HepG2 (cell line): Measurements from ENCODE around the gene C11orf42. TPM values are rescaled to one million over a fixed set of nuclear protein-coding genes. Genes with fewer than 3 reads are reported as not detected.

Experiments
- EEA1 ChIP-seq: sonication (generic); formaldehyde crosslinking; IDR thresholded peaks from 2 replicates; pipeline ENCODE4 v1.5.1; 2020; ENCODE audit warnings: mild to moderate bottlenecking, missing genetic modification reagents, borderline replicate concordance
- ETV5 ChIP-seq: IDR thresholded peaks from 2 replicates; pipeline ENCODE4 v1.6.1; 2018; ENCODE audit warnings: missing biosample characterization, missing genetic modification reagents, inconsistent platforms, borderline replicate concordance
- HNF4G ChIP-seq, 2 experiments: sonication (generic) in 1 of 2; formaldehyde crosslinking in 1 of 2; IDR thresholded peaks; 2 replicates each; pipeline versions ENCODE4 v1.4.0 to v1.6.1; 2011 to 2020; ENCODE audit warnings: borderline replicate concordance in 2 of 2, low read depth in 2 of 2, mild to moderate bottlenecking in 2 of 2, low read length in 1 of 2, missing genetic modification reagents in 1 of 2, moderate library complexity in 1 of 2
- NFKB2 ChIP-seq: sonication (generic); formaldehyde crosslinking; IDR thresholded peaks from 2 replicates; pipeline ENCODE4 v1.4.0; 2020; ENCODE audit warnings: missing genetic modification reagents, borderline replicate concordance
- PHF8 ChIP-seq: sonication (generic); formaldehyde crosslinking; IDR thresholded peaks from 2 replicates; pipeline ENCODE4 v1.5.0; 2020; ENCODE audit warnings: missing genetic modification reagents
- RARA ChIP-seq: IDR thresholded peaks from 2 replicates; pipeline ENCODE4 v1.6.1; 2016; ENCODE audit warnings: missing genetic modification reagents, missing compliant biosample characterization
- SNAPC5 ChIP-seq: sonication (generic); formaldehyde crosslinking; IDR thresholded peaks from 2 replicates; pipeline ENCODE4 v1.8.1; 2023; ENCODE audit warnings: mild to moderate bottlenecking, missing genetic modification reagents, borderline replicate concordance
- SP5 ChIP-seq: IDR thresholded peaks from 2 replicates; pipeline ENCODE4 v1.6.1; 2016; ENCODE audit warnings: low read depth, borderline replicate concordance
- SYNCRIP ChIP-seq: fragments of 200-400 bp; formaldehyde crosslinking; IDR thresholded peaks from 2 replicates; pipeline ENCODE4 v1.6.1; 2018; ENCODE audit warnings: mild to moderate bottlenecking, low read depth, low read length; ENCODE audit not compliant: insufficient read depth
- ZBTB4 ChIP-seq: sonication (generic); formaldehyde crosslinking; IDR thresholded peaks from 2 replicates; pipeline ENCODE4 v1.4.0; 2020; ENCODE audit warnings: missing genetic modification reagents, mild to moderate bottlenecking, borderline replicate concordance
- ZFAT ChIP-seq: sonication (generic); formaldehyde crosslinking; conservative IDR thresholded peaks from 2 replicates; pipeline ENCODE4 v1.8.1; 2023; ENCODE audit warnings: missing genetic modification reagents, inconsistent platforms
- ZFP62 ChIP-seq: sonication (generic); formaldehyde crosslinking; IDR thresholded peaks from 2 replicates; pipeline ENCODE4 v1.4.0; 2020; ENCODE audit warnings: missing genetic modification reagents
- ZNF607 ChIP-seq: sonication (generic); formaldehyde crosslinking; IDR thresholded peaks from 2 replicates; pipeline ENCODE4 v1.5.1; 2020; ENCODE audit warnings: missing genetic modification reagents, mild to moderate bottlenecking, borderline replicate concordance
- polyA plus RNA-seq, 8 experiments: library from polyadenylated mRNA; depleted of rRNA in 3 of 8; stranded (reverse) in 7 of 8; unstranded in 1 of 8; fragments of >200 nt; fragmentation: Illumina TruSeq in 4 of 8; extraction: Trizol in 4 of 8; gene quantifications; 2 replicates each; pipeline versions ENCODE4 v1.2.1 to v1.2.3, GENCODE V29; 2011 to 2016; ENCODE audit warnings: low read depth in 4 of 8, missing spikeins in 1 of 8, mixed read lengths in 1 of 8; ENCODE audit not compliant: insufficient read depth in 1 of 8
- total RNA-seq, 5 experiments: library from RNA; depleted of rRNA; stranded (reverse); fragments of >200 nt; fragmentation: Illumina TruSeq; extraction: Trizol; gene quantifications; 2 replicates each; pipeline ENCODE4 v1.2.3, GENCODE V29; 2016; ENCODE audit warnings: low read depth in 1 of 5

Gene C11orf42
- total and polyA plus RNA-seq, 2 of the 13 experiments (the other 11 are each of a cell fraction or from before 2014, with no cell fraction given), result not detected

GRCh38 chr11:6229911-6230310, 24.6 kb downstream of the C11orf42 start (continued):
- no peak for TF ChIP-seq EEA1 (CRISPR knock-in tag)
- TF ChIP-seq HNF4G (IDR thresholded peaks at IDR 0.05; ENCODE audit: borderline replicate concordance, low read depth, low read length), result peak; percentile 41; the same call in 1 of the 2 replicates
- no peak for TF ChIP-seq HNF4G (CRISPR knock-in tag; IDR thresholded peaks at IDR 0.05; ENCODE audit: borderline replicate concordance, low read depth)
- no peak for TF ChIP-seq PHF8 (CRISPR knock-in tag)
- TF ChIP-seq ZFP62 (CRISPR knock-in tag), result no peak
- no peak for TF ChIP-seq SP5 (CRISPR knock-in tag)
- no peak for TF ChIP-seq ZFAT (CRISPR knock-in tag)
- no peak for TF ChIP-seq NFKB2 (CRISPR knock-in tag)
- TF ChIP-seq RARA, result 0 out of 2 replicates have a peak, but pooled peaks have one; percentile 10
- TF ChIP-seq SNAPC5, result no peak
- TF ChIP-seq ZNF607 (CRISPR knock-in tag), result no peak
- no peak for TF ChIP-seq ZBTB4
- no peak for TF ChIP-seq SYNCRIP
- peak; percentile 73; the same call in 1 of the 2 replicates for TF ChIP-seq ETV5 (CRISPR knock-in tag)
